Stimulated activated naive B cell treated with anti-CD40 and anti-IgM and Interleukin-4, amounts not matched to agents 10 μg/mL and 1 μg/mL and 100 μg/mL, for 72 hours (primary cell): ENCODE data around the gene SLC35A3.
A peak's percentile ranks its signal among the peaks of the same experiment; 100 is the strongest.
"Not testable (repeated sequence)": the region's sequence is repeated elsewhere in the genome, so short reads cannot be mapped to it uniquely, and the experiment has no call there.

ENCODE experiments used
- ATAC-seq, 2 donors: fragments of 150-1000 bp; cut with Tn5 transposase; replicated peaks; 2 replicates each; pipeline ENCODE4 v1.10.0; 2021; ENCODE audit warnings: moderate library complexity in 1 of 2
- DNase-seq: peaks from one replicate; pipeline ENCODE4 v3.0.0; 2021
- H3K27ac Mint-ChIP-seq: one replicate; pipeline ENCODE4 v1.8.0; 2022; ENCODE audit warnings: mild to moderate bottlenecking, mixed read lengths
- H3K27me3 Mint-ChIP-seq, 2 donors: one replicate each; pipeline ENCODE4 v1.8.0; 2022; ENCODE audit warnings: mixed read lengths in 2 of 2
- H3K36me3 Mint-ChIP-seq, 2 donors: one replicate each; pipeline ENCODE4 v1.8.0; 2022; ENCODE audit warnings: mixed read lengths in 2 of 2, mild to moderate bottlenecking in 1 of 2
- H3K4me1 Mint-ChIP-seq, 2 donors: one replicate each; pipeline ENCODE4 v1.8.0; 2022; ENCODE audit warnings: mixed read lengths in 2 of 2, mild to moderate bottlenecking in 1 of 2
- H3K4me3 Mint-ChIP-seq, 2 donors: one replicate each; pipeline ENCODE4 v1.8.0; 2022; ENCODE audit warnings: mild to moderate bottlenecking in 2 of 2, mixed read lengths in 2 of 2, moderate library complexity in 1 of 2
- H3K9me3 Mint-ChIP-seq, 2 donors: one replicate each; pipeline ENCODE4 v1.8.0; 2022; ENCODE audit warnings: mixed read lengths in 2 of 2, mild to moderate bottlenecking in 1 of 2

SLC35A3 gene

DNA sequence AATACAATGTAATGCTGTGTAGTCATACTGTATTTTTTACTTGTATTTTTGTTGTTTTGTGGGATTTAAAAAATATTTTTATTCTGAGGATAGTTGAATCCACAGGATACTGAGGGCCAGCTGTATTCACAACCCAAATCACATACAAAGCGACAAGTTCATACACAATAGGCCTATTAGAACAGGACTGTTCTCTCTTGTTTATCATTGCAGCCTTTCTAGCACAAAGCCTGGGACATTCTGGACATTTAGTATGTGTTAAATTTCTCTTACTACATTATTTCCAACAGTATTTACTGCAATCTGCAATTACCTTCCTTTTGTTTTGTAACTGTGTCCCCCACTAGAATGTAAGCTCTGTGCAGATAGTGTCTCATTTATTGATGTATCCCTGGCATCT lies 65.4 kb downstream of the SLC35A3 start:
- ATAC-seq (no peak), DNase-seq (no peak)
- peaks cover 0 to 2% of the 10 kb centered on the region in 2 donors for H3K9me3 Mint-ChIP-seq
- H3K36me3 Mint-ChIP-seq: peaks cover 11 to 24% of the 10 kb centered on the region in 2 donors
- H3K27me3 Mint-ChIP-seq: no peaks in the 10 kb centered on the region
- peaks cover 14 to 24% of the 10 kb centered on the region in 2 donors for H3K4me1 Mint-ChIP-seq
- H3K27ac Mint-ChIP-seq: no peak overlapping the region
- H3K4me3 Mint-ChIP-seq: no peak overlapping the region

DNA sequence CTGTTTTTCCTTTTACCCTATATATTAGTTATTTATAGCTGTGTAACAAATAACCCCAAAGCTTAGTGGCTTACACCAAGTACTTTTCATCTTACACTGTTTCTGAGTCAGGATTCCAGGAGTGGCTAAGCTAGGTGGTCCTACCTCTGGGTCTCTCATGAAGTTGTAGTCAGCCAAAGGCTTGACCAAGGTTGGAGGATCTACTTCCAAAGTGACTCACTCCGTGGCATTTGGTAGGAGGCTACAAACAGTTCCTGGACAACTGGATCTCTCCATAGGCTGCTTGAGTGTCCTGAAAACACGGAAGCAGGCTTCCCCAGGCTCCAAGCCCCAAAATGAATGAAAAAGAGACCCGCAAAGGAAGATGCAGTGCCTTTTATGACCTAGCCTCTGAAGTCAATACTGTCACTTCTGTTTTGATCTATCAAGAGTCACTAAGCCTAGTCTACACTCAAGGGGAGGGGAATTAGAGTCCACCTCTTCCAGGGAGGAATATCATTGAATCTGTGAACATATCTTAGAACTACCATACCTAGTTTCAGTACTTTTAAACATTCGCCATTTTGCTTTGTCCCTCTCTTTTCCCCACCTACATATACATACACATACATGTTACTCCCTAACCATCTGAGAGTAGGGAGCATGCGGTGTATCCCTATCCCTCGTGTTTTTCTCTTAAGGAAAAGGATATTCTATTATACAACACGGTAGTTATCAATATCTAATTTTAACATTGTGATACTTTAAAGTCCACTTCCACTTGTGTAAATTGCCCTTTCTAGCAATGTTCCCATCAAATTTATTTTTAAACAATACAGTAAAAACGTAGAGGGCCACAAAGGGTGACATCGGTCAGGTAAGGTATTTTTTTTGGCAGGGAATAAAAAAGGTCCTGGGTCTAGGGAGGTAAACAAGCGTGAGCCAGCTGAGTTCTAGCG lies 67.2 kb downstream of the SLC35A3 start:
- peak overlapping the region; percentile 99 for H3K27ac Mint-ChIP-seq
- H3K9me3 Mint-ChIP-seq: peaks cover 0 to 2% of the 10 kb centered on the region in 2 donors
- ATAC-seq (peak; percentile 0 to 1), DNase-seq (no peak)
- peaks cover 9 to 24% of the 10 kb centered on the region in 2 donors for H3K36me3 Mint-ChIP-seq
- peak overlapping the region; percentile 92 to 97 for H3K4me3 Mint-ChIP-seq
- H3K27me3 Mint-ChIP-seq: no peaks in the 10 kb centered on the region
- H3K4me1 Mint-ChIP-seq: peaks cover 16 to 37% of the 10 kb centered on the region in 2 donors

DNA sequence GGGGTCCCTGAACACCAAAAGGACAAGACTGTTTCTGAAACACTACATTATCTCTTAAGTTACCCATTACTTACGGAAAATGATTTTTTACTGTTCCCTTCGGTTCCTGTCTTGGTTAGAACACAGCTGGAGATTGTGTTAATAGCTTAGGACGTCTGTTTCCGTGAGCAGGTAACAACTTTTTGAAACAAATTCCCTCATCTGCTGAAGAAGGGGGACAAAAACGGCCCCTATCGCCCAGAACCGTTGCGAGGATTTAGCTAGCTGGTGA lies 67.8 kb downstream of the SLC35A3 start:
- DNase-seq (no peak), ATAC-seq (no peak)
- Mint-ChIP-seq H3K36me3 (peaks cover 9 to 24% of the 10 kb centered on the region in 2 donors), H3K4me1 (peaks cover 17 to 43% of the 10 kb centered on the region in 2 donors), H3K9me3 (peaks cover 0 to 2% of the 10 kb centered on the region in 2 donors), H3K27me3 (no peaks in the 10 kb centered on the region), H3K27ac (peak overlapping the region; percentile 99), H3K4me3 (peak overlapping the region; percentile 92 to 97)

DNA sequence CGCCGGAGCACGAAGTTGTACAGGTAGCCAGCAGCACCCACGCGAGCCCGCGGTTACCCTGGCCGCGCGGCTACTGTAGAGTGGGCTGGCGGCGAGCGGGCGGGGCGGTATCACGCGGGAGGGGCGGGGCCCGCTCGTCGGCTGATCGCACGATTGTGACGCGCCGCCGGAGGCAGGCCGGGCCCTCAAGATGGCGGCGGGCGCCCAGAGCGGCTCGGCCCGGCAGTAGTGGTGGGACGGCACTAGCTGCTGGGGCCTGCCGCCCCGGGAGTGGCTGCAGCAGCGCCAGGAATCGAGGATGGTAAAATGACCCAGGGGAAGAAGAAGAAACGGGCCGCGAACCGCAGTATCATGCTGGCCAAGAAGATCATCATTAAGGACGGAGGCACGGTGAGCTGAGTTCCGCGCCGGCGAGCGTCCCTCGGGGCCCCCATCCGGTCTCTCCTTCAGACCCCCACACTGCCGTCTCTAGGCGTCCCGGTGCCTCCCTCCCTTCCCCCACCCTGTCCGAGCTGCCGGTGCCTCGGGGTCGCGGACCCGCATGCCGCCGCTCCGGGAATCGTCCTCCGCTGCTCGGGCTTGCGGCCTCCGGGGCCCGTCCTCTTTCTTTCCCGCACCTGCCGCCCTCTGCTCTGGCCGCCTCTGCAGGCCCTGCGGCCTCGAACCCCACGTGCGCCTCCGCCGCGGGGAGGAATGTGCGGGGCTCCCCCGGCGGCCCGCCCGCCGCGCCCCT lies 68.3 kb downstream of the SLC35A3 start:
- Mint-ChIP-seq H3K27ac (peak overlapping the region; percentile 99), H3K36me3 (peaks cover 12 to 24% of the 10 kb centered on the region in 2 donors), H3K27me3 (no peaks in the 10 kb centered on the region), H3K4me1 (peaks cover 20 to 48% of the 10 kb centered on the region in 2 donors), H3K4me3 (peak overlapping the region; percentile 92 to 97), H3K9me3 (peaks cover 0 to 2% of the 10 kb centered on the region in 2 donors)
- peak; percentile 90 to 94 for ATAC-seq
- DNase-seq: peak; percentile 85

DNA sequence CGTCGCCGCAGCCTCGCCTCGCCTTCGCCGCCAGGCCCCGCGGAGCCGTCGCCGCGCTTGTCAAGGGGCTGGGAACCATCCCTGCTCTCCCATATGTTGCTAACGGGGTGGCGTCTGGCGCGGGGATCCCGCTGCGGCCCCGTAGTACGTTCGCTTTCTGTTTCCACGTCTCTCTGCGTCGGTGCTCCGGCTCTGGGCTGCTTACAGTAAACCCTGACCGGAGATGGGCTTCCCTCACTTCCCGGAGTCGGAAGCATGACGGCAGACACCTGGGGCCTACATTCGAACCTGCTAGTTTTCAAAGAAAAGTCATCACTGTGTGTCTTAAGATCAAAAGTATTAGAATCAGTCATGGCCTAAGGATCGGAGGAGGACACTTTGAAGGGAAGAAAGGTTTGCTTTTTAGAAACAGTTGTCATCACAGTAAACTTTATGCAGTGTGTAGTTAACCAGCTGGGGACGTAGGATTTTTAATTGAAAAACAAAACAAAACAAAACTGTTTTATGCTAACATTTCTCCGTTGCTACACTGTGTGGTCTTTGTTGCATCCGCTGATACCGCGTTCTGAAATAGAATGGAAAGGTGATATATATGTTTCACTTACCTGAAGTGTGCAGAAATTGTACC lies 69.0 kb downstream of the SLC35A3 start:
- peak; percentile 65 for DNase-seq
- peak; percentile 58 to 62 for ATAC-seq
- Mint-ChIP-seq H3K27me3 (no peaks in the 10 kb centered on the region), H3K9me3 (peaks cover 0 to 2% of the 10 kb centered on the region in 2 donors), H3K4me3 (peak overlapping the region; percentile 92 to 97), H3K27ac (peak overlapping the region; percentile 99), H3K36me3 (peaks cover 15 to 27% of the 10 kb centered on the region in 2 donors), H3K4me1 (peaks cover 22 to 51% of the 10 kb centered on the region in 2 donors)

DNA sequence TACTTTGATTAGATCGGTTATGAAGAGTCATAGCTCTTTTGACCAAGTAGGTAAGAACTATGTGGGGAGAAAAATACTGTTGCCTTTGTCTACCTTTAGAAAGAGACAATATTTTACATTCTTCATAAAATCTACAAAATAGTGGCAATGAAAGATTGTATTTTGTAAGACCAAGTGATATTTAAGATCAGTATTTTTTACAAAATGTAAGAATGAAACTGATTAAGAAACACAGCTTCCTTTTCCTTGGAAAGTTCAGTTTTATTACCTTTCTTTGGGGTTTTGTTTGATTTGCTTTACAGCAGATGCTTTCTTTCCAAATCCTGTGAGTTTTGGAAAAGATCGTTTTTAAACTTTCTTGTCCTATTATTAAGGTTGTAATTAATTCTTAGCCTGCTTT lies 69.8 kb downstream of the SLC35A3 start:
- Mint-ChIP-seq H3K4me1 (peaks cover 24 to 60% of the 10 kb centered on the region in 2 donors), H3K9me3 (peaks cover 0 to 2% of the 10 kb centered on the region in 2 donors), H3K4me3 (peak overlapping the region; percentile 69 to 97), H3K27me3 (no peaks in the 10 kb centered on the region), H3K36me3 (peaks cover 22 to 30% of the 10 kb centered on the region in 2 donors), H3K27ac (peak overlapping the region; percentile 9)
- ATAC-seq (no peak), DNase-seq (no peak)

DNA sequence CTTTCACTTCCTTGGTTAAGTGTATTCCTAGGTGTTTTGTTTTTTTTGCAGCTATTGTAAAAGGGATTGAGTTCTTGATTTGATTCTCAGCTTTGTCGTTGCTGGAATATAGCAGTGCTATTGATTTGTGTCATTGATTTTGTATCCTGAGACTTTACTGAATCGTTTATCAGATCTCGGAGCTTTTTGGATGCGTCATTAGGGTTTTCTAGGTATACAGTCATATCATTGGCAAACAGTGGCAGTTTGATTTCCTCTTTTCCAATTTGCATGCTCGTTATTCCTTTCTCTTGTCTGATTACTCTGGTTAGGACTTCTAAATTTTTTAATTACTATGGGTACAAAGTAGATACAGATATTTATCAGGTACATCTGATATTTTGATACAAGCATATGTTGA lies 75.4 kb downstream of the SLC35A3 start:
- ATAC-seq (no peak), DNase-seq (no peak)
- peak overlapping the region; percentile 74 for H3K27ac Mint-ChIP-seq
- H3K36me3 Mint-ChIP-seq: peaks cover 32 to 38% of the 10 kb centered on the region in 2 donors
- peak overlapping the region in 1 of 2 donors; percentile 8 for H3K4me3 Mint-ChIP-seq
- H3K27me3 Mint-ChIP-seq: no peaks in the 10 kb centered on the region
- H3K4me1 Mint-ChIP-seq: peaks cover 38 to 79% of the 10 kb centered on the region in 2 donors
- H3K9me3 Mint-ChIP-seq: peaks cover 0 to 2% of the 10 kb centered on the region in 2 donors

DNA sequence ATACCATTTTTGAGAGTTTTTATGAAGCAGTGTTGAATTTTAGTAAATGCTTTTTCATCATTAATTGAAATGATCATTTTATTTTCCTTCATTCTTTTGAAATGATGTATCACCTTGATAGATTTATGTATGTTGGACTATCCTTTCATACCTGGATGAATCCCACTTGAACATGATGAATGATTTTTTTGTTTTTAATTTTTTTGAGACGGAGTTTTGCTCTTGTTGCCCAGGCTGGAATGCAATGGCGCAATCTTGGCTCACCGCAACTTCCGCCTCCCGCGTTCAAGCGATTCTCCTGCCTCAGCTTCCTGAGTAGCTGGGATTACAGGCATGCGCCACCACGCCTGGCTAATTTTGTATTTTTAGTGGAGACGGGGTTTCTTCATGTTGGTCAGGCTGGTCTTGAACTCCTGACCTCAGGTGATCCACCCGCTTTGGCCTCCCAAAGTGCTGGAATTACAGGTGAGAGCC lies 77.5 kb downstream of the SLC35A3 start:
- DNase-seq: not testable (repeated sequence)

DNA sequence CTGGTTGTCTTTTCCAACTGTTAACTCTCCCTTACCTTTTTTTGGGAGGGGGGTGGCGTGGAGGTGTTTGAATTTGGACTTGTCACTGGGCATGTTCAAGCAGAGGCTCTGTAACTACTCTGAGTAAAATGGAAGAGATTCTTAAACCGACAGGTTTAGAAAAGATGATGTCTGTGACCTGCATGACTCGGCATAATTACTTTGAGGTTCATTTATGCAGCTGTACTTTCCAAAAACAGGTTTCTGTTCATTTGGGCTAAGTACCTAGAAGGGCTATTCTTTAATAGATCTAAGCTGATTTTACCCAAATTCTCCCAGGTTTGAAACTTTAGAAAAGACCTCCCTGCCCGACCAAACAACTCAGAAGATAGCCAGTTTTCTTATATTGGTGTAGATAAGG lies 80.3 kb downstream of the SLC35A3 start:
- Mint-ChIP-seq H3K27ac (peak overlapping the region; percentile 81), H3K9me3 (peaks cover 0 to under 1% of the 10 kb centered on the region in 2 donors), H3K4me1 (peaks cover 20 to 45% of the 10 kb centered on the region in 2 donors), H3K36me3 (peaks cover 23 to 38% of the 10 kb centered on the region in 2 donors), H3K4me3 (peak overlapping the region in 1 of 2 donors; percentile 35), H3K27me3 (no peaks in the 10 kb centered on the region)
- DNase-seq (no peak), ATAC-seq (no peak)

More for the DNA sequence above, 77.5 kb downstream of the SLC35A3 start:
- ATAC-seq, H3K27me3 Mint-ChIP-seq, H3K9me3 Mint-ChIP-seq: not testable (repeated sequence)
- Mint-ChIP-seq H3K4me3 (peak overlapping the region; percentile 80 to 84), H3K36me3 (peaks cover 32 to 44% of the 10 kb centered on the region in 2 donors), H3K4me1 (peaks cover 36 to 65% of the 10 kb centered on the region in 2 donors), H3K27ac (peak overlapping the region; percentile 95)

DNA sequence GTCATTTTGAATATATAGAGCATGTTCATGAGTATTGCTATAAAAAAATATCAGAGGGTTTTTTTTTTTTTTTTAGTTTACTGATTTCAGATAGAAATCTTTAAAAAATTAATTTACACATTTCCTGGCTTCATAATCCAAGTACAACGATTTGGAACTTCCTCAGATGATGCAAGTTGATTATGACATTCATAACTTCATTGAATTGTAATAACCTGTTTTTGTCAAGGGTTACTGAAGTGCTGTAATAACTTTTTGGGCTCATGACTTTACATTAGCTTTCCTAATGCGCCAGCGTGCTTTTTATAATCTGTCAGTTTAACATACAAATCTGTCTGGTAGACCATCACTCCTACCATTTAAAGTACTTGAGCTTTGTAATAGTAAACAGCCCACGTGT lies 81.6 kb downstream of the SLC35A3 start:
- H3K9me3 Mint-ChIP-seq: no peaks in the 10 kb centered on the region
- peaks cover 24 to 42% of the 10 kb centered on the region in 2 donors for H3K36me3 Mint-ChIP-seq
- H3K27me3 Mint-ChIP-seq: no peaks in the 10 kb centered on the region
- DNase-seq (no peak), ATAC-seq (no peak)
- H3K4me1 Mint-ChIP-seq: peaks cover 20 to 48% of the 10 kb centered on the region in 2 donors
- H3K27ac Mint-ChIP-seq: no peak overlapping the region
- H3K4me3 Mint-ChIP-seq: no peak overlapping the region

DNA sequence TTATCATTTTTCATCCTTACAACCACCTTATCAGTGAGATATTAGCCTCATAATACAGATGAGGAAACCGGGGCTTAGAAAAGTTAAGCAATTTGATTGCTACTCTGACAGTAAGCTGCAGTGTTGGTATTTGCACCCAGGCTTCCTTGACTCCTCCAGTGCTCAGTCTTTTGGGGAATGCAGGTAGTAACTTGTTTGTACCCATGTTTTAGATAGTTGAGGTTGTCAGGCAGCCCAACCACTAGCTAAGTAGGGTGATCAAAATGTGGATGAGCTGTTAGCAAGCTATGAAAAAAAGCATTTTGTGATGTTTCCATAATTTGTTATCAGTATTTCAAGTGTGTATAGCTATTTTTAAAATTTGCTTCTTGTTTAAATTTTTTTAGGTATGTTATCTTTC lies 82.1 kb downstream of the SLC35A3 start:
- H3K27me3 Mint-ChIP-seq: no peaks in the 10 kb centered on the region
- no peaks in the 10 kb centered on the region for H3K9me3 Mint-ChIP-seq
- no peak overlapping the region for H3K4me3 Mint-ChIP-seq
- H3K27ac Mint-ChIP-seq: no peak overlapping the region
- H3K36me3 Mint-ChIP-seq: peaks cover 21 to 43% of the 10 kb centered on the region in 2 donors
- DNase-seq (no peak), ATAC-seq (no peak)
- H3K4me1 Mint-ChIP-seq: peaks cover 15 to 48% of the 10 kb centered on the region in 2 donors

DNA sequence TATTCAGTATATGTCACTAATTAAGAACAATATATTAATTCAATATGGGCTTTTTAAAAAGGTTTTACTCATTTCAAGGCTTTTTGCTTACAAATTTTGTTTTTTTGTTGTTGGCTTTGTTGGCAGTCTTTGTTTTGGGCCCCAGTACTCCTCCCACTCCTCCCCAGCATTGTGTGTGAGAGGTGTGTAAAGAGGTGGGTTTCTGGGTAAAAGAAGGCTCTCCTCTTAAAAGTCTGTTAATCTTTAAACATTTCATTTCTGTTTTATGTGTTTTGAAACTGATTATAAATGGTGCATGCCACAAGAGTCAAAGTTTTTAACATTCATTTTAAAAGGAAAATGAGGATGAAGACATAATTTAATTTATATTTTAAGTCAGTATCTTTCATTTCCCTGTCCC lies 83.3 kb downstream of the SLC35A3 start:
- DNase-seq: no peak
- H3K36me3 Mint-ChIP-seq: peaks cover 21 to 49% of the 10 kb centered on the region in 2 donors
- H3K27me3 Mint-ChIP-seq: no peaks in the 10 kb centered on the region
- no peak overlapping the region for H3K4me3 Mint-ChIP-seq
- H3K9me3 Mint-ChIP-seq: no peaks in the 10 kb centered on the region
- H3K27ac Mint-ChIP-seq: no peak overlapping the region
- no peak for ATAC-seq
- peaks cover 14 to 42% of the 10 kb centered on the region in 2 donors for H3K4me1 Mint-ChIP-seq

DNA sequence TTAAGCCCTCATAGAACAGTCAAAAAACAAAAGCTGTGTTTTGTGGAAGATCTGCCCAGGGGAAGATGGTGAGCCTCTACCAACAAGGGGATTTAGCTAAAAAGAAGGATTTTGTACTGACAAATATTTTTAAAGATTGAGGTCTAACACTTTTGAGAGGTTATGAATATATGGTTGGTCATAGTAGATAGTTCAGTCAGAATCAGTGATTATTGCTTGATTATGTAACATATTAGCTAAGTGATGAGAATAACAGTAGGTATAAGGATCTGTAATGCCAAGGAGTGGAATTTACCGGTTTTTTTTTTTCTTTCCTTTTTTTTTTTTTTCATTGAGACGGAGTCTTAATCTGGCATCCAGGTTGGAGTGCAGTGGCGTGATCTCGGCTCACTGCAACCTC lies 83.9 kb downstream of the SLC35A3 start:
- no peaks in the 10 kb centered on the region for H3K9me3 Mint-ChIP-seq
- H3K27me3 Mint-ChIP-seq: no peaks in the 10 kb centered on the region
- H3K4me3 Mint-ChIP-seq: no peak overlapping the region
- DNase-seq: no peak
- ATAC-seq: no peak
- peaks cover 17 to 44% of the 10 kb centered on the region in 2 donors for H3K36me3 Mint-ChIP-seq
- H3K4me1 Mint-ChIP-seq: peaks cover 9 to 36% of the 10 kb centered on the region in 2 donors
- H3K27ac Mint-ChIP-seq: peak overlapping the region; percentile 37

DNA sequence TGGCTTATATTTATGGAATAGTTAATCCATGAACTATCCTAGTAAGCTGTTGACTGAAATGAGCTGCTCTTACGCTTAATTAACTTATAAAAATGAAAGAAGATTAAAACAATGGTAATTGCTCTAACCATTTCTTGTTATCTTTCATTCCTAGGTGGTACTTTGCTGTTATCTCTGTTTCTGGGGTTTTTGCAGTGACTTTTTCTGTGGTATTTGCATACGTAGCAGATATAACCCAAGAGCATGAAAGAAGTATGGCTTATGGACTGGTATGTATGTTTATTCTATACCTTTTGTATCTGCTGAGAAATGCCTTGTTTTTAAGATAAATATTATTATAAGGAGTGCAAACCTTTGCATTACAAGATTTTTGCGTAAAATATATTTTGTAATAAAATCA lies 91.9 kb downstream of the SLC35A3 start:
- Mint-ChIP-seq H3K36me3 (peaks cover 28 to 49% of the 10 kb centered on the region in 2 donors), H3K27ac (no peak overlapping the region), H3K9me3 (no peaks in the 10 kb centered on the region), H3K4me1 (peaks cover 9 to 31% of the 10 kb centered on the region in 2 donors), H3K27me3 (no peaks in the 10 kb centered on the region), H3K4me3 (no peak overlapping the region)
- ATAC-seq: no peak
- no peak for DNase-seq
